WTC11 (cell line): ENCODE results near the gene MED22. TPM values are rescaled to one million over a fixed set of nuclear protein-coding genes. Genes with fewer than 3 reads are reported as not detected.

ENCODE experiments used
- ATAC-seq: fragments of 200-7000 bp; cut with Tn5 transposase; 2 replicates; pipeline ENCODE4 v1.10.0; 2021; ENCODE audit warnings: mild to moderate bottlenecking, moderate library complexity
- CTCF ChIA-PET: fragments of 300-600 bp; sonication (Branson Sonifier 250); formaldehyde crosslinking; loops from one replicate; lab custom pipeline; 2021; ENCODE audit warnings: antibody characterized with exemption; lab: Charles Lee
- POLR2A ChIA-PET: fragments of 350-600 bp; sonication (Branson Sonifier 250); formaldehyde crosslinking; loops from one replicate; lab custom pipeline; 2021; ENCODE audit warnings: antibody characterized with exemption; lab: Charles Lee
- DNase-seq: peaks from one replicate; pipeline ENCODE4 v3.0.0; 2021; ENCODE audit warnings: low spot score
- H3K27ac Mint-ChIP-seq: 2 replicates; pipeline ENCODE4 v1.8.0; 2021; ENCODE audit warnings: mixed read lengths
- H3K27me3 Mint-ChIP-seq: 2 replicates; pipeline ENCODE4 v1.8.0; 2021; ENCODE audit warnings: low read depth, mild to moderate bottlenecking, moderate library complexity, mixed read lengths
- H3K36me3 Mint-ChIP-seq: 2 replicates; pipeline ENCODE4 v1.8.0; 2021; ENCODE audit warnings: mixed read lengths
- H3K4me1 Mint-ChIP-seq: 2 replicates; pipeline ENCODE4 v1.8.0; 2022; ENCODE audit warnings: mixed read lengths
- H3K4me3 Mint-ChIP-seq: 2 replicates; pipeline ENCODE4 v1.8.0; 2021; ENCODE audit warnings: mild to moderate bottlenecking, moderate library complexity, mixed read lengths
- H3K9me3 Mint-ChIP-seq: 2 replicates; pipeline ENCODE4 v1.8.0; 2021; ENCODE audit warnings: mixed read lengths
- CREM ChIP-seq: sonication (generic); formaldehyde crosslinking; IDR thresholded peaks from 2 replicates; pipeline ENCODE4 v1.8.1; 2022; ENCODE audit warnings: mild to moderate bottlenecking, missing genetic modification reagents, moderate library complexity
- ETV6 ChIP-seq: sonication (generic); formaldehyde crosslinking; IDR thresholded peaks from 2 replicates; pipeline ENCODE4 v1.8.1; 2022; ENCODE audit warnings: mild to moderate bottlenecking, missing genetic modification reagents
- FOXK1 ChIP-seq: sonication (generic); formaldehyde crosslinking; IDR thresholded peaks from 2 replicates; pipeline ENCODE4 v1.8.0; 2022; ENCODE audit warnings: mild to moderate bottlenecking, moderate library complexity, missing genetic modification reagents
- GRHL2 ChIP-seq: fragments of 250-450 bp; sonication (Bioruptor Pico); IDR thresholded peaks from 2 replicates; pipeline ENCODE4 v1.8.0; 2022; ENCODE audit warnings: mild to moderate bottlenecking, moderate library complexity; ENCODE audit not compliant: insufficient replicate concordance, severe bottlenecking
- JAZF1 ChIP-seq: fragments of 250-450 bp; sonication (Bioruptor Pico); IDR thresholded peaks from 2 replicates; pipeline ENCODE4 v1.9.0; 2021; ENCODE audit warnings: moderate library complexity, mild to moderate bottlenecking, inconsistent platforms
- JUN ChIP-seq: sonication (generic); formaldehyde crosslinking; IDR thresholded peaks from 2 replicates; pipeline ENCODE4 v1.8.0; 2023; ENCODE audit warnings: mild to moderate bottlenecking, missing genetic modification reagents
- MXD4 ChIP-seq: fragments of 250-450 bp; sonication (Bioruptor Pico); IDR thresholded peaks from 2 replicates; pipeline ENCODE4 v1.8.0; 2021; ENCODE audit warnings: mild to moderate bottlenecking, moderate library complexity, borderline replicate concordance
- NFYB ChIP-seq: sonication (generic); formaldehyde crosslinking; conservative IDR thresholded peaks from 2 replicates; pipeline ENCODE4 v1.8.0; 2022; ENCODE audit warnings: low read depth, missing genetic modification reagents
- NR2C2 ChIP-seq: sonication (generic); formaldehyde crosslinking; IDR thresholded peaks from 2 replicates; pipeline ENCODE4 v1.8.0; 2022; ENCODE audit warnings: mild to moderate bottlenecking, missing genetic modification reagents
- SOX15 ChIP-seq: fragments of 250-450 bp; sonication (Bioruptor Pico); IDR thresholded peaks from 2 replicates; pipeline ENCODE4 v1.9.0; 2021; ENCODE audit warnings: mild to moderate bottlenecking
- TEAD1 ChIP-seq: sonication (generic); formaldehyde crosslinking; IDR thresholded peaks from 2 replicates; pipeline ENCODE4 v1.8.0; 2022; ENCODE audit warnings: mild to moderate bottlenecking, missing genetic modification reagents
- ZNF219 ChIP-seq: sonication (generic); formaldehyde crosslinking; IDR thresholded peaks from 2 replicates; pipeline ENCODE4 v1.8.0; 2023; ENCODE audit warnings: missing genetic modification reagents, mild to moderate bottlenecking, borderline replicate concordance
- ZNF396 ChIP-seq: fragments of 250-450 bp; sonication (Bioruptor Pico); IDR thresholded peaks from 2 replicates; pipeline ENCODE4 v1.8.0; 2021; ENCODE audit warnings: mild to moderate bottlenecking, moderate library complexity, borderline replicate concordance
- total RNA-seq: library from RNA; stranded (reverse); gene quantifications from 3 replicates; pipeline ENCODE4 v1.2.3, GENCODE V29; 2021
- TF ChIP-seq, protein P1 (sequence below): sonication (generic); formaldehyde crosslinking; conservative IDR thresholded peaks from 2 replicates; pipeline ENCODE4 v1.8.1; 2023; ENCODE audit warnings: mild to moderate bottlenecking, low read depth, missing genetic modification reagents, moderate library complexity
- TF ChIP-seq, protein P2 (sequence below): sonication (generic); formaldehyde crosslinking; IDR thresholded peaks from 2 replicates; pipeline ENCODE4 v1.8.0; 2022; ENCODE audit warnings: missing genetic modification reagents
- TF ChIP-seq, protein P3 (sequence below): sonication (generic); formaldehyde crosslinking; IDR thresholded peaks from 2 replicates; pipeline ENCODE4 v1.8.0; 2023; ENCODE audit warnings: mild to moderate bottlenecking, missing genetic modification reagents
- TF ChIP-seq, protein P4 (sequence below): fragments of 250-450 bp; sonication (Bioruptor Pico); IDR thresholded peaks from 2 replicates; pipeline ENCODE4 v1.9.0; 2021; ENCODE audit warnings: moderate library complexity, mild to moderate bottlenecking, inconsistent platforms, borderline replicate concordance
- TF ChIP-seq, protein P5 (sequence below): sonication (generic); formaldehyde crosslinking; IDR thresholded peaks from 2 replicates; pipeline ENCODE4 v1.8.0; 2022; ENCODE audit warnings: mild to moderate bottlenecking, missing genetic modification reagents

The MED22 gene
- total RNA-seq, 1 experiment from 2014 or later, result 59.5 TPM

DNA sequence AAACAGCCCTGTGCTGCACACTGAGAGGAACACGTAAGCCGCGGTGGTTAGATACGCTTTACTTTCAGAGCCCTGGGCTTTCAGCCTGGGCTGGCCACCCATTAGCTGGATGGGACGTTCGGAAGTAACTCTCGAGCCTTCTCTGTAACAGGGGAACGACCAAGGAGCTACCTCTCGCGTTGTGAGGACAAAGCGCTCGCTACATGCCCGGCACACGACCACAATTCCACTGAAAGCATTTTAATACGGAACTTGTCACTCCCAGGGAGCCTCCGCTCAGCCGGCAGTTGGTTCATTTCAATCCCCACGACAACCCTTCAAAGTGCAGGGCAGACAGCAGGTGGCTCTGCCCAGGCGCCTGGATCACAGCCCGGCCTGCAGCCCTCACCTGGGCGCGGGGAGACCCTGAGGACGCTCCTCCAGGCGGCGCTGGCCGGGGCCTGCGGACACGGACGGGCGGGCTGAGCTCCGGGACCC is 8.0 kb upstream of the MED22 start:
- peak; percentile 2 for ATAC-seq
- H3K4me1 Mint-ChIP-seq, result peaks cover 17% of the 10 kb centered on the region
- H3K36me3 Mint-ChIP-seq, result peaks cover 33% of the 10 kb centered on the region
- ChIA-PET CTCF (interaction anchor here (0.6 to 7.9 kb wide), 10 partner anchors 8 to 212 kb away, joined by 3 to 74 read pairs (median 6); partner anchors contain the start of genes CACFD1, MED22 and RPL7A), POLR2A (interaction anchor here (0.7 to 1.7 kb wide), 3 partner anchors 8 to 369 kb away, joined by 4 to 9 read pairs (median 7); partner anchors contain the start of genes MED22 and RPL7A)
- H3K4me3 Mint-ChIP-seq, result peak overlapping the region; percentile 90
- H3K9me3 Mint-ChIP-seq, result no peaks in the 10 kb centered on the region
- TF ChIP-seq, protein P1, sequence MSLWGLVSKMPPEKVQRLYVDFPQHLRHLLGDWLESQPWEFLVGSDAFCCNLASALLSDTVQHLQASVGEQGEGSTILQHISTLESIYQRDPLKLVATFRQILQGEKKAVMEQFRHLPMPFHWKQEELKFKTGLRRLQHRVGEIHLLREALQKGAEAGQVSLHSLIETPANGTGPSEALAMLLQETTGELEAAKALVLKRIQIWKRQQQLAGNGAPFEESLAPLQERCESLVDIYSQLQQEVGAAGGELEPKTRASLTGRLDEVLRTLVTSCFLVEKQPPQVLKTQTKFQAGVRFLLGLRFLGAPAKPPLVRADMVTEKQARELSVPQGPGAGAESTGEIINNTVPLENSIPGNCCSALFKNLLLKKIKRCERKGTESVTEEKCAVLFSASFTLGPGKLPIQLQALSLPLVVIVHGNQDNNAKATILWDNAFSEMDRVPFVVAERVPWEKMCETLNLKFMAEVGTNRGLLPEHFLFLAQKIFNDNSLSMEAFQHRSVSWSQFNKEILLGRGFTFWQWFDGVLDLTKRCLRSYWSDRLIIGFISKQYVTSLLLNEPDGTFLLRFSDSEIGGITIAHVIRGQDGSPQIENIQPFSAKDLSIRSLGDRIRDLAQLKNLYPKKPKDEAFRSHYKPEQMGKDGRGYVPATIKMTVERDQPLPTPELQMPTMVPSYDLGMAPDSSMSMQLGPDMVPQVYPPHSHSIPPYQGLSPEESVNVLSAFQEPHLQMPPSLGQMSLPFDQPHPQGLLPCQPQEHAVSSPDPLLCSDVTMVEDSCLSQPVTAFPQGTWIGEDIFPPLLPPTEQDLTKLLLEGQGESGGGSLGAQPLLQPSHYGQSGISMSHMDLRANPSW, result no peak
- no peak for TF ChIP-seq ZNF396 (CRISPR knock-in tag)
- TF ChIP-seq, protein P2, sequence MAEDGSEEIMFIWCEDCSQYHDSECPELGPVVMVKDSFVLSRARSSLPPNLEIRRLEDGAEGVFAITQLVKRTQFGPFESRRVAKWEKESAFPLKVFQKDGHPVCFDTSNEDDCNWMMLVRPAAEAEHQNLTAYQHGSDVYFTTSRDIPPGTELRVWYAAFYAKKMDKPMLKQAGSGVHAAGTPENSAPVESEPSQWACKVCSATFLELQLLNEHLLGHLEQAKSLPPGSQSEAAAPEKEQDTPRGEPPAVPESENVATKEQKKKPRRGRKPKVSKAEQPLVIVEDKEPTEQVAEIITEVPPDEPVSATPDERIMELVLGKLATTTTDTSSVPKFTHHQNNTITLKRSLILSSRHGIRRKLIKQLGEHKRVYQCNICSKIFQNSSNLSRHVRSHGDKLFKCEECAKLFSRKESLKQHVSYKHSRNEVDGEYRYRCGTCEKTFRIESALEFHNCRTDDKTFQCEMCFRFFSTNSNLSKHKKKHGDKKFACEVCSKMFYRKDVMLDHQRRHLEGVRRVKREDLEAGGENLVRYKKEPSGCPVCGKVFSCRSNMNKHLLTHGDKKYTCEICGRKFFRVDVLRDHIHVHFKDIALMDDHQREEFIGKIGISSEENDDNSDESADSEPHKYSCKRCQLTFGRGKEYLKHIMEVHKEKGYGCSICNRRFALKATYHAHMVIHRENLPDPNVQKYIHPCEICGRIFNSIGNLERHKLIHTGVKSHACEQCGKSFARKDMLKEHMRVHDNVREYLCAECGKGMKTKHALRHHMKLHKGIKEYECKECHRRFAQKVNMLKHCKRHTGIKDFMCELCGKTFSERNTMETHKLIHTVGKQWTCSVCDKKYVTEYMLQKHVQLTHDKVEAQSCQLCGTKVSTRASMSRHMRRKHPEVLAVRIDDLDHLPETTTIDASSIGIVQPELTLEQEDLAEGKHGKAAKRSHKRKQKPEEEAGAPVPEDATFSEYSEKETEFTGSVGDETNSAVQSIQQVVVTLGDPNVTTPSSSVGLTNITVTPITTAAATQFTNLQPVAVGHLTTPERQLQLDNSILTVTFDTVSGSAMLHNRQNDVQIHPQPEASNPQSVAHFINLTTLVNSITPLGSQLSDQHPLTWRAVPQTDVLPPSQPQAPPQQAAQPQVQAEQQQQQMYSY (CRISPR knock-in tag), result no peak
- no peak for TF ChIP-seq ETV6
- TF ChIP-seq CREM (CRISPR knock-in tag), result no peak
- no peak for TF ChIP-seq NR2C2 (CRISPR knock-in tag)
- TF ChIP-seq, protein P3, sequence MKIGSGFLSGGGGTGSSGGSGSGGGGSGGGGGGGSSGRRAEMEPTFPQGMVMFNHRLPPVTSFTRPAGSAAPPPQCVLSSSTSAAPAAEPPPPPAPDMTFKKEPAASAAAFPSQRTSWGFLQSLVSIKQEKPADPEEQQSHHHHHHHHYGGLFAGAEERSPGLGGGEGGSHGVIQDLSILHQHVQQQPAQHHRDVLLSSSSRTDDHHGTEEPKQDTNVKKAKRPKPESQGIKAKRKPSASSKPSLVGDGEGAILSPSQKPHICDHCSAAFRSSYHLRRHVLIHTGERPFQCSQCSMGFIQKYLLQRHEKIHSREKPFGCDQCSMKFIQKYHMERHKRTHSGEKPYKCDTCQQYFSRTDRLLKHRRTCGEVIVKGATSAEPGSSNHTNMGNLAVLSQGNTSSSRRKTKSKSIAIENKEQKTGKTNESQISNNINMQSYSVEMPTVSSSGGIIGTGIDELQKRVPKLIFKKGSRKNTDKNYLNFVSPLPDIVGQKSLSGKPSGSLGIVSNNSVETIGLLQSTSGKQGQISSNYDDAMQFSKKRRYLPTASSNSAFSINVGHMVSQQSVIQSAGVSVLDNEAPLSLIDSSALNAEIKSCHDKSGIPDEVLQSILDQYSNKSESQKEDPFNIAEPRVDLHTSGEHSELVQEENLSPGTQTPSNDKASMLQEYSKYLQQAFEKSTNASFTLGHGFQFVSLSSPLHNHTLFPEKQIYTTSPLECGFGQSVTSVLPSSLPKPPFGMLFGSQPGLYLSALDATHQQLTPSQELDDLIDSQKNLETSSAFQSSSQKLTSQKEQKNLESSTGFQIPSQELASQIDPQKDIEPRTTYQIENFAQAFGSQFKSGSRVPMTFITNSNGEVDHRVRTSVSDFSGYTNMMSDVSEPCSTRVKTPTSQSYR (CRISPR knock-in tag), result no peak
- no peak for TF ChIP-seq JUN (CRISPR knock-in tag)
- TF ChIP-seq TEAD1 (CRISPR knock-in tag), result no peak
- no peak for TF ChIP-seq SOX15 (CRISPR knock-in tag)
- H3K27me3 Mint-ChIP-seq, result no peaks in the 10 kb centered on the region
- no peak overlapping the region; the same call in 1 of the 2 replicates for H3K27ac Mint-ChIP-seq
- peak; percentile 26 for DNase-seq

DNA sequence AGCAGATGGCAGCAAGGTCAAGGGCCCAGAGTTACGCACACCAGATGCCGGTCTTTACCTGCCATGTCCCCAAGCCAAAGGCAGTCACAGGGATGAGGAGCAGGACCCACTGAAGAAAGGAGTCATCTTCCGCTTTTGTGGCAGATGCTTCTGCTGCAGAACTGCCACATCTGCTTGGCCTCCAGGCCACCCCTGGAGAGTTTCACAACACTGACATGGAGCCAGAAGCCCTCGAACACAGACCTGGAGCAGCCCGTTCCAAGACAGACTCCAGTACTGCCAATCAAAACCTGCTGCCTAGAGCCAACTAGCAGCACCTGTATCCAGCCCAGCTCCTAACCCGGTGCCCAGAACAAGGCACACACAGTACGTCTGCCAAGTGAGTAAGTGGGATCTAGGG is 6.8 kb upstream of the MED22 start:
- TF ChIP-seq MXD4 (CRISPR knock-in tag), result no peak
- TF ChIP-seq, protein P4, sequence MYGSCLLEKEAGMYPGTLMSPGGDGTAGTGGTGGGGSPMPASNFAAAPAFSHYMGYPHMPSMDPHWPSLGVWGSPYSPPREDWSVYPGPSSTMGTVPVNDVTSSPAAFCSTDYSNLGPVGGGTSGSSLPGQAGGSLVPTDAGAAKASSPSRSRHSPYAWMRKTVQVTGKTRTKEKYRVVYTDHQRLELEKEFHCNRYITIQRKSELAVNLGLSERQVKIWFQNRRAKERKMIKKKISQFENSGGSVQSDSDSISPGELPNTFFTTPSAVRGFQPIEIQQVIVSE (CRISPR knock-in tag), result no peak
- TF ChIP-seq, protein P5, sequence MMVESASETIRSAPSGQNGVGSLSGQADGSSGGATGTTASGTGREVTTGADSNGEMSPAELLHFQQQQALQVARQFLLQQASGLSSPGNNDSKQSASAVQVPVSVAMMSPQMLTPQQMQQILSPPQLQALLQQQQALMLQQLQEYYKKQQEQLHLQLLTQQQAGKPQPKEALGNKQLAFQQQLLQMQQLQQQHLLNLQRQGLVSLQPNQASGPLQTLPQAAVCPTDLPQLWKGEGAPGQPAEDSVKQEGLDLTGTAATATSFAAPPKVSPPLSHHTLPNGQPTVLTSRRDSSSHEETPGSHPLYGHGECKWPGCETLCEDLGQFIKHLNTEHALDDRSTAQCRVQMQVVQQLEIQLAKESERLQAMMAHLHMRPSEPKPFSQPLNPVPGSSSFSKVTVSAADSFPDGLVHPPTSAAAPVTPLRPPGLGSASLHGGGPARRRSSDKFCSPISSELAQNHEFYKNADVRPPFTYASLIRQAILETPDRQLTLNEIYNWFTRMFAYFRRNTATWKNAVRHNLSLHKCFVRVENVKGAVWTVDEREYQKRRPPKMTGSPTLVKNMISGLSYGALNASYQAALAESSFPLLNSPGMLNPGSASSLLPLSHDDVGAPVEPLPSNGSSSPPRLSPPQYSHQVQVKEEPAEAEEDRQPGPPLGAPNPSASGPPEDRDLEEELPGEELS (CRISPR knock-in tag), result no peak
- TF ChIP-seq JAZF1, result no peak
- TF ChIP-seq NFYB (CRISPR knock-in tag), result no peak
- TF ChIP-seq CREM (CRISPR knock-in tag), result no peak
- no peak for TF ChIP-seq GRHL2 (CRISPR knock-in tag)
- no peak for TF ChIP-seq FOXK1
- no peak for TF ChIP-seq ZNF219 (CRISPR knock-in tag)
- H3K9me3 Mint-ChIP-seq, result no peaks in the 10 kb centered on the region
- H3K27ac Mint-ChIP-seq, result no peak overlapping the region
- H3K4me3 Mint-ChIP-seq, result peak overlapping the region; percentile 90
- ChIA-PET POLR2A (interaction anchor here (1.0 kb wide), 1 partner anchor 13 kb away, joined by 3 read pairs; no protein-coding TSS in a partner anchor), CTCF (interaction anchor here (1.2 to 7.9 kb wide), 5 partner anchors 12 to 169 kb away, joined by 3 to 74 read pairs (median 5); partner anchors contain the start of gene CACFD1)
- H3K27me3 Mint-ChIP-seq, result no peaks in the 10 kb centered on the region
- peaks cover 20% of the 10 kb centered on the region for H3K4me1 Mint-ChIP-seq
- DNase-seq (no peak), ATAC-seq (no peak)
- H3K36me3 Mint-ChIP-seq, result peaks cover 42% of the 10 kb centered on the region
